K562 (cell line): ENCODE data around the gene ASPHD1.

Experiments
- BCLAF1 ChIP-seq, 2 experiments: fragments of 450-650 bp in 1 of 2; IDR thresholded peaks; 2 replicates each; pipeline ENCODE4 v1.6.1; 2011 to 2017; ENCODE audit warnings: low read depth in 2 of 2, antibody characterized with exemption in 1 of 2, borderline replicate concordance in 1 of 2, low read length in 1 of 2, mild to moderate bottlenecking in 1 of 2, mixed read lengths in 1 of 2; ENCODE audit not compliant: control insufficient read depth in 1 of 2
- BHLHE40 ChIP-seq: IDR thresholded peaks from 2 replicates; pipeline ENCODE4 v1.6.1; 2011; ENCODE audit warnings: low read length, improper control_type of control experiment
- CREB1 ChIP-seq, 2 experiments: sonication (generic) in 1 of 2; formaldehyde crosslinking in 1 of 2; IDR thresholded peaks; 2 replicates each; pipeline versions ENCODE4 v1.6.1 to v1.8.0; 2012 to 2022; ENCODE audit warnings: inconsistent platforms in 1 of 2, mild to moderate bottlenecking in 1 of 2, missing genetic modification reagents in 1 of 2, moderate library complexity in 1 of 2
- HNRNPK ChIP-seq: fragments of 200-400 bp; formaldehyde crosslinking; IDR thresholded peaks from one replicate; pipeline ENCODE4 v1.6.1; 2018; ENCODE audit warnings: mild to moderate bottlenecking, low read depth, low read length; ENCODE audit not compliant: poor library complexity, severe bottlenecking

- TF ChIP-seq HNRNPK = no peak
- no peak for TF ChIP-seq BHLHE40
- TF ChIP-seq CREB1 (IDR thresholded peaks at IDR 0.05) = no peak
- no peak for TF ChIP-seq CREB1 (CRISPR knock-in tag; IDR thresholded peaks at IDR 0.05)
- TF ChIP-seq BCLAF1 (IDR thresholded peaks at IDR 0.05; ENCODE audit: borderline replicate concordance in 1 of 2, control insufficient read depth in 1 of 2, low read depth in 2 of 2, low read length in 1 of 2) = no peak
Measured at GRCh38 chr16:29898804-29899515, 1.3 kb upstream of the ASPHD1 start.
